Muscle of leg (tissue), 11 donors: ENCODE results near the gene GNG7. TPM values are rescaled to one million over a fixed set of nuclear protein-coding genes. Genes with fewer than 3 reads are reported as not detected.

Source experiments
- DNase-seq: peaks from one replicate; pipeline ENCODE4 v3.0.0; 2013
- H3K27ac ChIP-seq: one replicate; pipeline ENCODE4 v1.5.1; 2013; ENCODE audit warnings: mild to moderate bottlenecking, low read length, control low read depth
- H3K27me3 ChIP-seq: one replicate; pipeline ENCODE4 v1.6.1; 2013; ENCODE audit warnings: low read length; ENCODE audit not compliant: control insufficient read depth, insufficient read depth
- H3K36me3 ChIP-seq: one replicate; pipeline ENCODE4 v1.6.1; 2013; ENCODE audit warnings: low read length; ENCODE audit not compliant: control insufficient read depth, insufficient read depth
- H3K4me1 ChIP-seq: one replicate; pipeline ENCODE4 v1.6.1; 2013; ENCODE audit warnings: low read length; ENCODE audit not compliant: control insufficient read depth, insufficient read depth
- H3K4me3 ChIP-seq: one replicate; pipeline ENCODE4 v1.5.1; 2013; ENCODE audit warnings: low read length, control low read depth
- H3K9me3 ChIP-seq: replicated peaks from 2 replicates; pipeline ENCODE4 v1.6.1; 2013; ENCODE audit warnings: low read depth, low read length; ENCODE audit not compliant: control insufficient read depth
- WGBS: methylation state at CpG from one replicate; pipeline ENCODE4 v1.1.5; 2013; ENCODE audit warnings: missing lambda C conversion rate; ENCODE audit not compliant: insufficient coverage; 5-methylcytosine and 5-hydroxymethylcytosine counted together
- polyA plus RNA-seq, 8 donors: library from polyadenylated mRNA; unstranded; fragments of 120-200 nt; gene quantifications; one replicate each; pipeline versions ENCODE4 v1.2.1 to v1.2.3, GENCODE V29; 2013; ENCODE audit warnings: inconsistent platforms in 1 of 8, low replicate concordance in 1 of 8; ENCODE audit not compliant: insufficient read length in 8 of 8, insufficient read depth in 1 of 8
- total RNA-seq: library from RNA; stranded (reverse); fragments of 120-200 nt; gene quantifications from one replicate; pipeline ENCODE4 v1.2.4, GENCODE V29; 2013

GNG7 gene
- total and polyA plus RNA-seq, 9 donors, result 0.58 to 3.1 (median 2.7) TPM

DNA sequence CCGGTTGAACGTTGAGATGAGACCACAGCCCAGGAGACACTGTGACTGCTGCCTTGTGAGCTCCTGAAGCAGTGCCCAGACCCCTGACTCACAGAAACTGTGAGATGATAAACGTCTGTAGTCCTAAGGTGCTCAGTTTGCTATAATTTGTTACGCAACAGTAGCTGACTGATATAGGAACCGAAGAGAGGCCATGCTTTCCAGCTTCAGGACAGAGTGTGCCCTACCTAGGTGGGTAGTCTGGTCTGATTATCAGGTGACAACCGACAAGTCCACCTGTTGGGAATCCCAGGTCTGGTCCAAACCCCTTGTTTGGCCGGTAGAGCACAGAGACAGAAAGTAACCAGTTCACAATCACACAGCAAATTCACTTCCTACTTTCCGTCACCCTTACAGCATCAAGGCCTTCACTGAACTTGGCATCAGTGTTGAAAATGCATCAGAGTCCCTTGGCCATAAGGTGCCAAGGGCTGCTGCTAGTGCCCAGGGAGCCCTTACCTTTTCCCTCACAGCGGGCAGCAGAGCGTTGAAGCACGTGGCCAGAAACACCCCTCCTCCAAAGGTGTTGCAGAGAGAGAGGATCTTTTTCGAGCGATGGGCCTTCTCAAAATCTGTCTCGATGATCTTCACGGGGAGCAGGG is 34.2 kb upstream of the GNG7 start:
- no peak overlapping the region for H3K27ac ChIP-seq
- DNase-seq, result no peak
- peaks cover 8% of the 10 kb centered on the region for H3K4me1 ChIP-seq
- H3K9me3 ChIP-seq, result peaks cover 5% of the 10 kb centered on the region
- no peak overlapping the region for H3K4me3 ChIP-seq
- H3K27me3 ChIP-seq, result no peaks in the 10 kb centered on the region
- peaks cover 24% of the 10 kb centered on the region for H3K36me3 ChIP-seq
- 92% methylated on average over 12 of the region's 15 CpGs for WGBS

DNA sequence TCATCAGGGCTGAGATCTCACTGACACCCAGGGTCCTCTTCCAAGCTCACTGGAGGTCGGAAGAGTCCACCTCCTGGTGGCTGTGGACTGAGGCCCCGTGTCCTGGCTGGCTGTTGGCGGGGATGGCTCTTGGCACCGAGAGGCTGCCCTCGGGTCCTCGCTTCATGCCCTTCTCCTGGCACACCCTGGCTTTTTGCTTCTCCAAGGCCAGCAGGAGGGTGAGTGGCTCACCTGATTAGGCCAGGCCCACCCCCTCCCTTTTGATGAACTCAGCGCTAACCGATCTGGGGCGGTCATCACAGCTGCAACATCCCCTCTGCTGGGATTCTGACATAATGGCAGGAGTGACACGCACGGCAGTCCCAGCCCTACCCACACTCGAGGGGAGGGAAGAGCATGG is 32.9 kb upstream of the GNG7 start:
- H3K36me3 ChIP-seq, result peaks cover 24% of the 10 kb centered on the region

DNA sequence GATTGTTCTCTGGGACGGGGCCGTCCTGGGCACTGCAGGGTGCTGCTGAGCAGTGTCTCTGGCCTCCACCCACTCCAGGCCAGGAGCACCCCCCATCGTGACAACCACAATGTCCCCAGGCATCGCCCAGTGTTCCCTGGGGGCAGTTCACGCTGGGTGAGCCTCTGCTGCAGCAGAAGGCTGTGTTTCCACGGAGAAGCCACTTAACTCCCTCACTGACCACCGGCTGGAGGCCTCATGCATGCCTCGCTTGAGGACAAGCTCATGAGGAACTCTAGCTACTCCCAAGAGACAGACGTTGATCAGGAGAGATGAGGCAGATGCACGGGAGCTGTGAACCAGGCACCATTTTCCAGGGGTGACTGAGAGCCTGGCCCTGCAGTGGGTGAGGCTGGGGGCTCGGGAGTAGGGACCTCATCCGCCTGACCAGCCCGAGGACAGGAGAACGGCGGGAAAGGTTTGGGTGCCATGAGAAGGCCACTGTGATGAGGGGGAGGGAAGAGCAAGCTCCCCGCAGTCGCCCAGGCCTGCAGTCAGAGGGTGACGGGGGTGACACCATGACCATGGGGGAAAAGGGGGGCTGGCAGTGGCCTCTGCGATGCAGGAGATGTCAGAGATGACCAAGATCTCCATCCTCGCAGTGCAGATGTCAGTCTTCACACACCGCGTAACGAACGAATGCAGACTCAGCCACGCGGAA is 32.2 kb upstream of the GNG7 start:
- WGBS, result 91% methylated on average over 25 of the region's 26 CpGs
- peaks cover 5% of the 10 kb centered on the region for H3K9me3 ChIP-seq
- H3K36me3 ChIP-seq, result peaks cover 24% of the 10 kb centered on the region
- DNase-seq, result no peak
- H3K27ac ChIP-seq, result no peak overlapping the region
- H3K4me3 ChIP-seq, result no peak overlapping the region
- no peaks in the 10 kb centered on the region for H3K27me3 ChIP-seq
- H3K4me1 ChIP-seq, result peaks cover 8% of the 10 kb centered on the region

More for the DNA sequence above, 32.9 kb upstream of the GNG7 start:
- 93% methylated on average over 8 of the region's 12 CpGs for WGBS
- Histone ChIP-seq H3K27me3 (no peaks in the 10 kb centered on the region), H3K27ac (no peak overlapping the region), H3K4me3 (no peak overlapping the region), H3K9me3 (peaks cover 5% of the 10 kb centered on the region), H3K4me1 (peaks cover 8% of the 10 kb centered on the region)
- no peak for DNase-seq

DNA sequence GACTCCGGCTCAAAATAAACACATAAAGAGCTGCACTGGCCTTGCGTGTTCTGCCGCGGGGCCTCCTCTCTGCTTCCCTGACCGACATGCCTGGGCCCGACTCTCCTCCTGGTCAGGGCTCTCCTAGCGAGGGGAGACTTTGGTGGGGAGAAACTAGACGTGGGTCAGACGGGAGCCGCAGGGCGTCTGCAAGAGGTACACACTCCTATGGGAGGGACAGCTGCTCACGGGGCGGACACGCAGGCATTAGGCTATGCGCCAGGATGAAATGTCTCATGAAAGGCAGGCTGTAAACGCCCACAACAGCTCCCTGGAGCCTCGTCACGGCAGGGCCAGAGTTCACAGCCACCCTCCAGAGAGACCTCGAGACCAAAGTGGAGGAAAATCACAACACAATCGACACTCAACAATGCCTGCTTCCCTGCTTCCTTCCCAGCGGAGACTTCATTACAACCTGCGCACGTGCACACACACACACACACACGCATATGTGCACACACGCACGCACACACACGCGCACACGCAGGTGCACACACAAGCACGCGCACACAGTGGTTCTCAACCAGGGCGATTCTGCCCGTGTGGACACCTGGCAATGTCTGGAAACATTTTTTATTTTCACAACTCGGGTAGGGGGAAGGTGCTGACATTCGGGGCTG is 31.6 kb upstream of the GNG7 start:
- WGBS, result 84% methylated on average over 33 of the region's 35 CpGs
- H3K36me3 ChIP-seq, result peaks cover 24% of the 10 kb centered on the region
- H3K27ac ChIP-seq, result no peak overlapping the region
- peaks cover 5% of the 10 kb centered on the region for H3K9me3 ChIP-seq
- H3K4me1 ChIP-seq, result peaks cover 2% of the 10 kb centered on the region
- DNase-seq, result no peak
- H3K4me3 ChIP-seq, result no peak overlapping the region
- peaks cover 1% of the 10 kb centered on the region for H3K27me3 ChIP-seq

DNA sequence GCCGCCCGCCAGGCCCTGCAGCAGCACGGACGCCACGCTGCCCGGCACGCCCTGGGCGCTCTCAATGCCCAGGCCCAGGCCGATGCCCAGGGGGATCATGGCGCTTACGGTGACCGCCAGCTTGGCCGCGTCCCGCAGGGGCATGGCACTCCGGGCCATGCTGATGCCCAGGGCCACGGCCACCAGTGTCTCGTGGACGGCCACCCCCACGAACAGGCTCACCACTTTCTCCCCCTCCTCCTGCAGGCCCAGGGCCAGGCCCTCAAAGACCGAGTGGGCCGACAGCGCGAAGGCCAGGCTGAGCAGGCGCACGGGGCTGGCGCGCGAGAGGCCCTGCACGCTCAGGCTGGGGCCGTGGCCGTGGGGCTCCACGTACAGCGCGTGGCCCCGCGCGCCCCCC is 30.4 kb upstream of the GNG7 start:
- DNase-seq, result no peak
- 92% methylated on average over 38 of the region's 38 CpGs for WGBS
- Histone ChIP-seq H3K9me3 (peaks cover 5% of the 10 kb centered on the region), H3K4me1 (no peaks in the 10 kb centered on the region), H3K27me3 (peaks cover 10% of the 10 kb centered on the region), H3K36me3 (peaks cover 24% of the 10 kb centered on the region), H3K27ac (no peak overlapping the region), H3K4me3 (no peak overlapping the region)

DNA sequence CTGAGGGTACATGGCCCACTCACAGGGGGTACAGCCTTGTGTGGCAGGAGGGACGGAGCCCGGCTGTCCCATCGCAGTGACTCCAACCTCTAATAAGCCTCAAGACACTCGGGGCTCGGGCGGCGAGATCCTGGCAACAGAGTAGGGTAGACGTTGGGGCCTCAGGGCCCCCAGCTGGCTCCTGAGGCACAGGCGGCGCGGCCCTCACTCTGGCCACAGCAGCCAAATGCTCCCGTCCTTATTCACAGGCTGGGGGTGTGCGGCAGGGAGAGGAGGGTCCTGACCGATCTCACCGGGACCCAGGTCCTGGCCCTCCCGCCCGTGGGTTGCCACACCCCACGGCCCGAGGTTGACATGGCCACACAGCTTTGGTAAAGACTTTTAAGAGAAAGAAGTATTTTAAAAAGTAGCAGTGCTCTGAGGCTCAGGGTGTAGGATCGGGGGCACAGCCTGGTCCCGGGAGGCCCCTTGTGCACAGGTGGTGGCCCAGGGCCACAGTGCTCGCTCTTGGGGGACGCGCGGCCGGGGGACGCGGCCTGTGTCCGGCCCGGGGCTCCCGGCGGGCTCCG is 29.7 kb upstream of the GNG7 start:
- Histone ChIP-seq H3K4me1 (no peaks in the 10 kb centered on the region), H3K36me3 (peaks cover 24% of the 10 kb centered on the region), H3K27me3 (peaks cover 16% of the 10 kb centered on the region), H3K9me3 (peaks cover 5% of the 10 kb centered on the region), H3K27ac (no peak overlapping the region), H3K4me3 (no peak overlapping the region)
- DNase-seq, result no peak
- 91% methylated on average over 29 of the region's 33 CpGs for WGBS

DNA sequence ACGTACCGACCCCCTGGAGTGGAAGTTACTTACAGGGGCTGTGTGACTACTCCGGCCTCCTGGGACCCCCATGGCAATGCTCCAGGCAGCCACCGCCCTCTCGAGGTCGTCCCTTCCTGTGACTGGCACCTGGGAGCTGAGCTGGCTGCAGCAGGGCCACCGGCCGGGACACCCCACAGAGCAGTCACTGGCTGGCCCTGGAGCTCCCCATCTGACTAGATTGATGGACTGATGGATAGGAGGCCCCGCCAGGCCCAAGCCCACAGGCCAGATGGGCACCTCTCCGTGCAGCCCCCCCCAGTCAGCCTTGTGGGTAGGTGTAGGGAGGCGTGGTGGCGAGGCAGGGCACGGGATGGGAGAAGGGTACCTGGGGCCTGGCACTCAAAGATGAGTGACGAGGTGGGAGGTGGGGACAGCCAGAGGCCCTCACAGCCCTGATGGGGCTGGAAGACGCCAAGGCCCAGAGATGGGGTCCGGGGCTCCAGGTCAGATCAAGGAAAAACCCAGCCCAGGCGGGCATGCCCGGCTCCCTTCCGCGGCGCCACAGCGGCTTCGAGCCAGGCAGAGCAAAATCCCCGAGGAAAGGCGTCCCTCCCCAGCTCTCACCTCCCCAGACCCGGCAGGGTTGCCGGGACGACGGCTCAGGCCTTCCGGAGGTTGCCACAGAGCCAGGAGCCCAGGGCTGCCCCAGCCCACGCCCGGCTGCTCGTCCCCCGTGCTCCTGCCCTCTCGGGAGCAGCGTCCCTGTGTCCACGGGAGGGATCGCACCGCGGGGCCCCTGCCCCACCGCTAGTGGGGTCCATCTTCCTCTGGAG is 28.9 kb upstream of the GNG7 start:
- Histone ChIP-seq H3K27me3 (peaks cover 25% of the 10 kb centered on the region), H3K36me3 (peaks cover 17% of the 10 kb centered on the region), H3K9me3 (peaks cover under 1% of the 10 kb centered on the region), H3K4me1 (no peaks in the 10 kb centered on the region), H3K27ac (no peak overlapping the region), H3K4me3 (no peak overlapping the region)
- DNase-seq, result no peak
- 77% methylated on average over 33 of the region's 41 CpGs for WGBS

DNA sequence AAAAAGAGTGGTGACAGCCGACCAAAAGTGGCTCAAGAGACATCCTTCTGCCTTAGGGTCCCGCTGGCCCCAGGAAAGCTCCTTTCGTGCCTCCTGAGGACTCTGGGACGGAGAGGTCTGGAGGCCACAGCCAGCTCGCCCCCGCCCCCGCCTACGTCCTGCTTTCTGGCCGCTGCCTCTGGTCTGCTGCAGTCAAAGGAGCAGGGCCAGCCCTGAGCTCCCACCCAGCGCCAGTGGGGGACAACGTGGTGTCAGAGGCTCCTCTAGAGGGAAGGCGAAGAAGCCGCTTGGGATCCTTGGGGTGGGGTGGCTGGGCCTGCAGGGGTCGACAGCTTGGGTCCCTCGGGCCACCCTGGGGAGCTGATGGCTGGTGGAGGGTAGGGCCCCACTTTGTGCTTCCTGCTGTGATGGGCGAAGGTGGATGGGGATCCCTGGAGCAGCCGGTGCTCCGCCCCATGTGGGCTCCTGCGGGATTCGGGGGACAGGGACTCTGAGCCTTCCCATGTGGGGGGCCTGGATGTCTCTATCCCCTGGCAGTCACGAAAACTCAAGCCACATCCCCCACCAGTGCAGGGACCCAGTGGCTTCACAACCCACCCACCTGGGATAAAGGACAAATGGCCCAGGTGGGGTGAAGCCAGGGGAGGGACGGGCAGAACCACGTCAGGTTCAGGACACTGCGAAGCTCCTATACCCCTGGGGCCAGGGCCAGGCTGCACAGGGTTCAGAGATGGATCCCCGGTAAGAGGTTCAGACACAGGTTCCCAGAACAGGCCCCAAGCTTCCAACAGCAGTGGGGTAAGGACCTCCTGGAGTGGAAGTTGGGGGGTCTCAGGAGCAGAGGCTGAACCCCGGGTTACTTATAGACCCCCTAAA is 27.7 kb upstream of the GNG7 start:
- H3K9me3 ChIP-seq, result no peaks in the 10 kb centered on the region
- no peak for DNase-seq
- H3K4me3 ChIP-seq, result no peak overlapping the region
- H3K27ac ChIP-seq, result no peak overlapping the region
- WGBS, result 84% methylated on average over 19 of the region's 26 CpGs
- H3K27me3 ChIP-seq, result peaks cover 30% of the 10 kb centered on the region
- no peaks in the 10 kb centered on the region for H3K4me1 ChIP-seq
- H3K36me3 ChIP-seq, result peaks cover 11% of the 10 kb centered on the region

DNA sequence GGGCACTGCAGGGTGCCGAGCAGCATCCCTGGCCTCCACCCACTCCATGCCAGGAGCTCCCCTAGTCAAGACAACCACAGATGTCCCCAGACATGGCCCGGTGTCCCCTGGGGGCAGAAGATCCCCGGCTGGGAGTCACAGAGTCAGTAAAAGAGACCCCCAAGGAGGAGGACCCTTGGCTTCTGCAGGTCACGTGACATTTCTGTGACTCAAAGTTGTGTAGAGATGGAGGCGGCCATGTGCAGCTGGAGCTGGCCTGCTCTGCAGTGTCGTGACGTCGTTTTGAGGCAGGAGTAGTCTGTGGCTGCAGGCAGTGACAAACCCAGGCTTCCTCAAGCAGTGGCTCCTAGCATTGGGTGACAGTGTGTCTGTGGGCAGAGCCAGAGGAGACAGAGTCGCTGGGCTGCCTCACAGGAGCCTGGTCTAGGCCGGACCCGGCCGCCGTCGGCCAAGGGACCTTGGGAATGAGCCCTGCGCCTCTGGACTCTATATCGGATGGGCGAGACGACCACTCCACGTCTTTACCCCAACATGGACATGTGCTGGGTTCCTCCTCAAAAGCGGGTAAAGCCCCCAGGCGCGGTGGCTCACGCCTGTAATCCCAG is 26.4 kb upstream of the GNG7 start:
- Histone ChIP-seq H3K4me3 (no peak overlapping the region), H3K27ac (no peak overlapping the region), H3K9me3 (no peaks in the 10 kb centered on the region), H3K36me3 (peaks cover 4% of the 10 kb centered on the region), H3K4me1 (no peaks in the 10 kb centered on the region), H3K27me3 (peaks cover 32% of the 10 kb centered on the region)
- 82% methylated on average over 18 of the region's 23 CpGs for WGBS
- no peak for DNase-seq
